Measurements from ENCODE around the gene JMY.
"Not testable (repeated sequence)": the region's sequence is repeated elsewhere in the genome, so short reads cannot be mapped to it uniquely, and the experiment has no call there.

JMY gene

DNA sequence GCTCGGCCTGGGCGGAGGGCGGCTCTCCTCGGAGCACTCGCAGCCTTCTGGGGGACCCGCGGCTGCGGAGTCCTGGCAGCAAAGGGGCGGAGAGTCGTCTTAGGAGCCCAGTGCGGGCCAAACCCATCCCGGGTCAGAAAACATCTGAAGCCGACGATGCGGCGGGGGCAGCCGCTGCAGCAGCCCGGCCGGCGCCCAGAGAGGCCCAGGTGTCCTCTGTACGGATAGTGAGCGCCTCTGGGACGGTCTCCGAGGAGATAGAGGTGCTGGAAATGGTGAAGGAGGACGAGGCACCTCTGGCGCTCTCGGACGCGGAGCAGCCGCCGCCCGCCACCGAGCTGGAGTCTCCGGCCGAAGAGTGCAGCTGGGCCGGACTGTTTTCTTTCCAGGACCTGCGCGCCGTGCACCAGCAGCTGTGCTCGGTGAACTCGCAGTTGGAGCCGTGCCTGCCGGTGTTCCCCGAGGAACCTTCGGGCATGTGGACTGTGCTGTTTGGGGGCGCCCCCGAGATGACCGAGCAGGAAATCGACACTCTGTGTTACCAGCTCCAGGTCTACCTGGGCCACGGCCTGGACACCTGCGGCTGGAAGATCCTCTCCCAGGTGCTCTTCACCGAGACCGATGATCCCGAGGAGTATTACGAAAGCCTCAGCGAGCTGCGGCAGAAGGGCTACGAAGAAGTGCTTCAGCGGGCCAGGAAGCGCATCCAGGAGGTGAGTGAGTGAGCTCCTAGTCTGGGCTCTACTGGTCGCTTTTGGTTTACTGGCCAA, 1.2 kb downstream of the JMY start:
- peak; percentile 20 to 22 for DNase-seq

- no peak for DNase-seq
Observed at GRCh38 chr5:79237740-79238560, 2.0 kb downstream of the JMY start.

DNA sequence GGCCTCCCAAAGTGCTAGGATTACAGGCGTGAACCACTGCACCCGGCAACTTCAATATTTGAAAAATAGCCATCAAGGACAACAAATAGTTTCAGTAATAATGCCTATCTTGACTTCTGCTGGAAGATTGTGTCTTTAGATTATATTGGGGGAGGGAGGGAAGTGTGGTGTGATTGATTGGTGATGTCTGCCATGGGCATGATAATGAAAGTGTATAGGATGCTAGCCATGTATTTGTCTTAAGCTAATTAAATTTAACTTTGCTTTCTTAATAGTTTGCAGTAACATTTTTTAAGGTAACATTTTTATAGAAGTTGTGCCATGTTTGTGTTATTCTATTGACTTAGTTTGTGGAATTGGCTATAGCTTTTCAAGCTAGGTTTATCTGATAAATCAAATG, 4.6 kb downstream of the JMY start:
- no peak for DNase-seq

DNA sequence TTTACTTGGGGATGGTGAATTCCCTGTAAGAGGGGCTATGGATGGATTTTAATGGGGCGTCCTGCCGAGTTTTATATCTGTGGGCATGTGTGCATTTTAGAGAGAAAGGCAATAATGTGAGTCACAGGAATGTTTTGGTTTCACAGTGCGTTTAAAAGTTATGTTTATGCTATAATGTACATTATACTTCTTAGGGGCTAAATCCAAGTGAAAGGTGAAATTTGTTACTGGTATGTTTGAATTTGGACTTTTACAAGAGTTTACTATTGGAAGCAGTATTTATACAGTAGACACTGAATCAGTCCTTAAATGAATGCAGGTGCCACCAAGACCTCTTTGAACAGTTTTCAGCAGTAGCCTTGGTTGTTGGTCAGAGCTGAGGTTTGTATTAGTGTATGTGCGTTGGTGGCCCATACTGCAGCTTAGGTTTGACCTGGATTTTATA, 5.6 kb downstream of the JMY start:
- DNase-seq = no peak

GRCh38 chr5:79242242-79243039, 6.5 kb downstream of the JMY start:
- no peak for DNase-seq

GRCh38 chr5:79243224-79243623, 7.3 kb downstream of the JMY start:
- no peak for DNase-seq

- not testable (repeated sequence) for DNase-seq
Observed at GRCh38 chr5:79254067-79254466, 18.1 kb downstream of the JMY start.

DNA sequence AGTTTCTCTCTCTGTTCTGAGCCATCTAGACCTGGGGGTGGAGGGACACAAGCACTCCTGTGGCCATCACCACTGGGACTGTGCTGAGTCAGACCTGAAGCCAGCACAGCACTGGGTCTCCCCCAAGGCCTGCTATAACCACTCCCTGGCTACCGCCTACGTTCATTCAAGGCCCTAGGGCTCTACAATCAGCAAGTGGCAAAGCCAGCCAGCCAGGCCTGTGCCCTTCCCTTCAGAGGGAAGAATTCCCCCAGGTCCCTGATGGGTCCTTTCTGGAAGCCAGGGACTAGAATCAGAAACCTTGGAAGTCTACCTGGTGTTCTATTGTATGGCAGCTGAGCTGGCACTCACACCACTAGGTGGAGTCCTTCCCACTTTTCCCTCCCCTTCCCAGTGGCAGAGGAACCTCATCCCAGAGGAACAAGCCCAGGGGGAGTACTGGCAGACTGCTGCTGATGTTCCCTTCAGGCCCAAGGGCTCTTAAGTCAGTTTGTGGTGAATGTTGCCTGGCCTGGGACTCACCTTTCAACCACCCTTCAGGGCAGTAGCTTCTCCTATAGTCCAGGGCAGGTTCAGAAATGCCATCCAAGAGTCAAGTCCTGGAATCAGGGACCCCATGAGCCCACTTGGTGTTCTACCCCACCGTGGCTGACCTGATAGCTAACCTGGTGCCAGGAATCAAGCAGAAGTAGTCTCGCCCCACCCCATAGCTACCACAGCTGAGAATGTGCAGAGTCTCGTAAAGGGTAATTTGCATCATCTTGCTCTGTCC, 20.0 kb downstream of the JMY start:
- DNase-seq = peak; percentile 16 to 19

- no peak for DNase-seq
Observed at GRCh38 chr5:79256563-79256962, 20.6 kb downstream of the JMY start.

- no peak for DNase-seq
Observed at GRCh38 chr5:79257314-79257713, 21.4 kb downstream of the JMY start.

DNA sequence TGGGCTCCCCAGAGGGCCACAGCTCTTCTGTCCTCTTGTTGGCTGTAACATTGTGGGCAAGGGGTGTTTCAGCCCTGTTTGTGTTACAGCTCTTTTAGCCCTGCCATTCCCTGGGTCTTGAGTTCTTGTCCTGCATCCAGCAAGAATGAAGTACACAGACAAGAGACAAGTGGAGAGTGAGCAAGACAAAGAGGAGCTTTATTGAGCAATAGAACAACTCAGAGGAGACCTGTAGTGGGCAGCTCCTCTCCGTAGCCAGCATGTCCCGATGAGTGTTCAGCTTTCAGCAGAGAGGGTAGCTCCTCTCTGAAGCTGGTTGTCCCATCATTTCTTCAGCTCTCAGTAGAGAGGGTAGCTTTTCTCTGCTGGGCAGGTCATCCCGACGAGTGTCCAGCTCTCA, 22.9 kb downstream of the JMY start:
- no peak for DNase-seq

DNA sequence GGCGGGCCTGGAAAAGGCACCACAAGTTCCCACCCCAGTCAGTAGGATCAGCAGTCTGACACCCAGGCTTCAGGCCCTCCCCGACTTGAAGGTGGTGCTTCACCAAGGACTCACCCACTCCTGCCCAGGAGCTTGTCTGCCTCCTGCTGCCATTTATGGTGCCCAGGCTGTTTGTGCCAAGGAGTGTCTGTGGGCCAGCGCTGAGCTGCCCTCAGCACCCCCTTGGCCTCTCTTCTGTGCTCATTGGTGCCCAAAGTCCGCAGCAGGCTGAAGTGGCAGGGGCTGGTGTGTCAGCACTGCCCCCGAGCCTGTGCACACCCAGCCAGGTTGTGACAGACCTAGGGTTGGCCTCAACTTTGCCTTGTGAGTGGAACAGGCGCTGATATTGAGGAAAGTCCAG, 23.5 kb downstream of the JMY start:
- no peak for DNase-seq

DNA sequence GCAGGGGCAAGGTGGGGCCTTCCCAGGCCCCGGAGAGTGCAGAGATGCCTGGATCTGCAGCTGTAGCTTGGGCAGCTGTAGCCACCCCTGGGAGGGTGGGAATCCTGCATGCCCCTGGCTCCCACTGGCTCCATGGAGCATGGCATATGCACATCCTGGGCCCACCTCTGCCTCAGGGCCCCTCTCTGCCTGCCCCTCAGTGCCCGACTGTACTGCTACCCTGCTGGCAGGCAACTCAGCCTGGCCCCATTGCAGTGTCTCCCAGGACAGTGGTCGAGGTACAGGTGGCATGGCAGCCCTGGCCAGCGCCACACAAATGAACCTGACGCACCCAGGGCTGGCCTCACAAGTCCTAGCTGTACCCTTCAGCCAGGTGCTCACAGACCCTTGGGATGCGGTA, 23.9 kb downstream of the JMY start:
- no peak for DNase-seq

- DNase-seq = no peak
Observed at GRCh38 chr5:79261897-79262296, 26.0 kb downstream of the JMY start.

- DNase-seq = no peak
Observed at GRCh38 chr5:79263290-79263689, 27.4 kb downstream of the JMY start.

DNA sequence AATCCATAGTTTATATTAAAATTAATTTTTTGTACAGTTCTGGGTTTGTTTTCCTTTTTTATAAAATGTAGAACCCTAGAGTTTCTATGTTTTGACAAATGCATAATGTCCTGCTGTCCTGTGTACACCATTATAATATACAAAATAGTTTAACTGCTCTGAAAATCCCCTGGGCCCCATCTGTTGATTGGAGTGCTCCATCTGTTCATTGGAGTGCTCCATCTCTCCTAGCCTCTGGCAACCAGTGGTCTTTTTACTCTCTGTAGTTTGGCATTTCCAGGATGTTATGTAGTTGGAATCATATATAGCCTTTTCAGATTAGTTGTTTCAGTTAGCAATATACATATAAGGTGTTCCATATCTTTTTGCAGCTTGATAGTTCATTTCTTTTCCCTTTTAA, 31.2 kb downstream of the JMY start:
- no peak for DNase-seq

DNA sequence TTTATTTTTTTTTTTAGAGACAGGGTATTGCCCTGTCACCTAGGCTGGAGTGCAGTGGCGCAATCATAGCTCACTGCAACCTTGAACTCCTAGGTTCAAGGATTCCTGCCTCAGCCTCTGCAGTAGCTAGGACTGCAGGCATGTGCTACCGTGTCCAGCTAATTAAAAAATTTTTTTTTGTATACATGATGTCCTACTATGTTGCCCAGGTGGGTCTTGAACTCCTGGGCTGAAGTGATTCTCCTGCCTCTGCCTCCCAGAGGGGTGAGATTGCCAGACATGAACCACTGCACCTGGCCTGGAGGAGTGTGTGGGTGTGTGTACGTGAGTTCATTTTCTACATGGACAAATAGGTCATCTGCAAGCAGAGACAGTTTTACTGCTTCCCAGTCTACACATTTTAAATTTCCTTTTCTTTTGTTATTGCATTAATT, 33.8 kb downstream of the JMY start:
- no peak for DNase-seq

DNA sequence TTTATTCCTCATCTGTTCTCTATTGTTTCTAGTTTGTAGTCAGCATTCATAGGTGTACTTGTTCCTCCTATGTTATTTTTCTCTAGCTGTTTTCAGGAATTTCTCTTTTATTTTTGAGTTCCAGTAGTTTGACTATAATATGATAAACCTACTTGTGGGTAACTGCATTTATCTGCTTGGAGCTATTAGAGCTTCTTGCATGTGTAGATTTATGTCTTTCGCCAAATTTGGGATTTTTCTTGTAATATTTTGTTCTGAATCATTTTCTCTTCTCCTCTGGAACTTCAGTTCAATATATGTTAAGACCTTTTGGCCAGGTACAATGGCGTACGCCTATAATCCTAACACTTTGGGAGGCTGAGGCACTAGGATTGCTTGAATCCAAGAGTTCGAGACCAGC, 37.4 kb downstream of the JMY start:
- no peak for DNase-seq

DNA sequence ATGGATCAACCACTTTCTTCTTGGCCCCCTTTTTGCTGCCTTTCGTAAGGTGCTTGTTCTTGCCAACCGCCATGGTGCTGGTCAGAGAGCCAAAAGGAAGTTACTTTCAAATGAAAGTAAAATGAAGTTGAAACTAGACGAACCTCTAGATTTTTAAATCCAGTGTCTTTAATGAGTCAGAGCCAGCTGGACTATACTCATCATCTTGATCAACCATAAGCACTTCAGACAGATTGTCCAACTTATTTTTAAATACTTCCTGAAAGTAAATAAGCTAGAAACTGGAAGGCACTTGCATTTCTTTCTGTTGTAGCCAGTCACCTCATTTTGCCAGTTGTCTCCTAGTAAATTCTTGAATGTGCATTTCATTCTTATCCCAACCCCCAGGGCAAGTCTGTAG, 48.9 kb downstream of the JMY start:
- no peak for DNase-seq

GRCh38 chr5:79285285-79285684, 49.4 kb downstream of the JMY start:
- no peak for DNase-seq

DNA sequence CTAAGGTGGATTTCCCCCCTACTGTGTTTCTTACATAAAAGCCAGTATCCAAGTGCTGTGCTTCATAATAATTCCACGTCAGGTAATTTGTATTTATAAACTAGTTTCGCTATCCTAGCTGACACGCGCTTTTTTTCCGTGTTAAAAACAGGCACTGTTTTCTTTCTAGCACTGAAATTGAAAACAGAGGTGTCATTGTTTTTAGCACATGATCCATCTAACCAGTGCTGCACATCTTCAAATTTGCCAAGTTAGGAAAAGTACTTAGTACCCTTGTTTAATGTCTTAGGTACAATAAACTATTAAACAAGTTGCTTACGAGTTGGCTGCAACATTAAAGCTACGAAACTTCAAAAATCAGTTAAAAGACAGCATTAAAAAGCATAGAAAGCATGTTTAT, 49.9 kb downstream of the JMY start:
- no peak for DNase-seq

DNA sequence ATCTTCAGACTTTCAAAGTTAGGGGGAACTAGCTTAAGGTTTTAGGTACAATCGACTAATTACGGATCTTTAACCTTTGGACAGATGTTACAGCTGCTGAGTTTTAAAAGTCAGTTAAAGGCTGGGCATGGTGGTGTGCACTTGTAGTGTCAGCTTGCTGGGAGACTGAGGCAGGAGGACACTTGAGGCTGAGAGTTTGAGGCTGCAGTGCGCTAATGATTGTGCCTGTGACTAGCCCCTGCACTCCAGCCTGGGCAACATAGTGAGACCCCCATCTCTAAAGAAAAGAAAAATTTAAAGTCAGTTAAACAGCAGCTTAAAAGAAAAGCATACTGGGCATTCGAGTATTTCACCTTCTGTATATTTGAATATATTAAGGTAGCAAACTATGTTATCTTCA, 51.4 kb downstream of the JMY start:
- DNase-seq = no peak

DNA sequence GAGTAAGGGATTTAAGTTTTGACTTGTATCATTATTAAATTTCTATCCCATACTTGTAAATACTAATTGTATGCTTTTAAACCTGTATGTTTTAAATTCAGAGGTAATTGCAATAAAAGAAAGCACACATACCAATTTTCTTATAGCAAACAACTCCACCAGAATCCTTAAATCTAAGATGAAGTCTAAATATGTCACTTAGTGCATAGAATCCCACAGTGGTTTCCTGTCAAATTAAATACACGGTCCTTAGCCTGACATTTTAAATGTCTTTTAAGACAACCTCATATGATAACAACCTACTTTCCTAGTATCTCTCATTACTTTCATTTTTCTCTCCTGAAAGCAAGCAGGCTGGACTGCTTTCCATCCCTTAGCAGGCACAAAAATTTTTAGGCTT, 52.0 kb downstream of the JMY start:
- DNase-seq = no peak
